ENCODE data around the gene PPP2R3B.
"Not testable (repeated sequence)": the region's sequence is repeated elsewhere in the genome, so short reads cannot be mapped to it uniquely, and the experiment has no call there.

Gene PPP2R3B

GRCh38 chrX:318068-318738 lies 68.5 kb downstream of the PPP2R3B start:
- peak; percentile 99 for DNase-seq

DNA sequence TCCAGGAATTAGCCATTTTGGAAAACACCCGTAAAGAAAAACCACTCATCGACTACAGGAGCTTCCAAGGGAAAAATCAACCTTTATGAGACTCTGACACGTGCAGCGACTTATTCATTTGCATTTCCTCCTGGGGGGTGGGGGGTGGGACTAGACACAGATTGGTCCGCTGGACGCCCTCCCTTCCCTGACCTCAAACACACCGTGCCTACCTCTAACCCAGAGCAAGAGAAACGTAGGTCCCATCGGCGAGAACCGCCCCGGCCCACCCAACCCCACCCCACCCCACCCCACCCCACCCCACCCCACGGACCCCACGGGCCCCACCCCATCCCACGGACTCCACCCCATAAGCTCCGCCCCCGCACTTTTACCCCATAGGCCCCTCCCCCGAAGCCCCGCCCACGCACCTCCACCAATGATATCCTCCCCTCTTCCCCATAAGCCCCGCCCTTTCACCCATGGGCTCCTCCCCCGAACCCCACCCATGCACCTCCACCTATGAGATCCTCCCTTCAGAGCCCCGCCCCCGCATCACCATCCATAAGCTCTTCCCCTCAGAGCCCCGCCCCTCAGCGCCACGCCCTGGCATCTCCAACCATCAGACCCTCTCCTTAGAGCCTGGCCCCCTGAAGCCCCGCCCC lies 69.2 kb downstream of the PPP2R3B start:
- DNase-seq: peak; percentile 91

GRCh38 chrX:316351-317325 lies 70.1 kb downstream of the PPP2R3B start:
- DNase-seq: no peak

- DNase-seq: no peak
Observed at GRCh38 chrX:314781-315595, 71.7 kb downstream of the PPP2R3B start.

- DNase-seq: no peak
Observed at GRCh38 chrX:314049-314448, 72.7 kb downstream of the PPP2R3B start.

DNA sequence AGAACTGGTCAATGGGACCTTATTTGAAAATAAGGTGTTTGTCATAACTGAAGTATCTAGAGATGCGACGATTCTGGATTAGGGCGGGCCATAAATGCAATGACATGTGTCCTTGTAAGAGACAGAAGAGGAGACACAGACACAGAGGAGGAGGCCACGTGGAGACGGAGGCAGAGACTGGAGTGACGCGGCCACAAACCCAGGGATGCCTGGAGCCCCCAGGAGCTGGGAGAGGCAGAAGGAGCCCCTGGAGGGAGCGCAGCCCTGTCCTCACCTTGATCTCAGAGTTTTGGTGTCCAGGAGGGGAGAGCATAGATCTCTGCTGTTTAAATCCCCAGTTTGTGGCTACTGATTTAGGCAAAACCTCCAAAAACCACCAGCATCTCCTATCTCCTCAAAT lies 73.2 kb downstream of the PPP2R3B start:
- DNase-seq: no peak

DNA sequence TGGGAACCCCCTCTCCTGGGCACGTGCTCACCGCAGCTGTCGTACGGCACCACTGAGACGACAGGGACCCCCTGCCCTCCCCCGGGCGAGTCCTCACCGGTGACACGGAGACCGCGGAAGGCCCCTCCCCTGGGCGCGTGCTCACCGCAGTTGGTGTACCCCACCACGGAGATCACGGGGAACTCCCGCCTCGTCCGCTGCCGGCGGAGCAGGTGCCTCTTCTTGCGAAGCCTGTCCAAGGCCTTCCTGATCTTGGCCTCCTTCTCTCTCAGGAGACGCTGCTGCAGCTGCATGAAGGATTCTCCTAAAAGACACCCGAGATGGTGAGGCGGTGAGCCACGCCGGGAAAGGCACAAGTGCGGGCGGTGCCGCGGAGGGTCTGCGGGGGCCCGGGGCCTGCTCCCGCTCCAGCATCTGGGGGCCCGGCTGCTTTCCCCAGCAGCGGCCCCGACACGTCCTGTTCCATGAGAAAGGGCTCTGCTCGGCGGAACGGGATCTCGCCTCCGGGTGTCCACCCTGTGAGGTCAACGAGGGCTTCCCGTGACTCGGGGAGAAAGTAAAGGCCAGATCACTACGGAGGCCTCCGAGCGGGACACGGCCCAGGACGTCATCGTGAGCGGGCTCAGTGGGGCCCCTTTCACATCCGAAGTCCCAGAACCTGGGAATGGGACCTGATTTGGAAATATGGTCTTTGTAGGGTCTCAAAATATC lies 73.9 kb downstream of the PPP2R3B start:
- DNase-seq: no peak

DNA sequence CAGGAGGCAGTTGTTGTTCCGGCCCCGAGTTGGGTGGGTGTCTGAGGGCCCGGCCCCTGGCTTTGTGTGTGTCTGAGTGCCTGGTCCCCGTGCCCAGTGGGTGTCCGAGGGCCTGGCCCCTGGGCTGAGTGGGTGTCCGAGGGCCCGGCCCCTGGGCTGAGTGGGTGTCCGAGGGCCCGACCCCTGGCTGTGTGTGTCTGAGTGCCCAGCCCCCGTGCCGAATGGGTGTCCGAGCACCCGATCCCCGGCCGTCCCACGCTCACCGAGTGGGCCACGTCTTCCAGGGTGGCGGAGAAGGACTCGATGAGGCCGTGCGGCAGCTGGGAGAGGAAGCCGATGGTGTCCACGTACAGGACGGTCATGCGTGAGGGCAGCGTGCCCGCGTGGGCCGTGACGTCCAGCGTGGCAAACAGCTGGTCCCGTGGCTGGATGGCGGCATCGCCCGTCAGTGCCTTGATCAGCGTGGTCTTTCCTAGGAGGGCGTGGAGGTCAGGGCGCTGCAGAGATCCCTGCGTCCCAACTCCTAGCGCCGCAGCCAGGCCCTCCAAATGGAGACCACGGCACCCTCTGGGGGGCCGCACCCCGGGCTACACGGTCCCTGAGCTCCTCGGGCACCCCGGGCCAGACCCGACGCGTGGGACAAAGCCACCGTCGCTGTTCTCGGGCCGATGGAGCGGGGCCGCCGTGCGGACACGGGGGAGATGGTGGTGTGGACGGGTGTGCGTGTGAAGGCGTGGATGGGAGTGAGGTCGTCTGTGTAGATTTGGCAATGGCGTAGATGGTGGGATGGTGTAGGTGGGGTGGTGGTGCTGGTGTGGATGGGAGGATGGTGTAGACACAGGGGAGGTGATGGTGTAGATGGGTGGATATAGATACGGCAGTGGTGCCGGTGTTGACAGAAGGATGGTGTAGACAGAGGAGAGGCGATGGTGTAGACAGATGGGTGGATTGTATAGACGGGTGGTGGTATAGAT lies 75.3 kb downstream of the PPP2R3B start:
- DNase-seq: no peak

GRCh38 chrX:310621-311155 lies 76.0 kb downstream of the PPP2R3B start:
- DNase-seq: no peak

DNA sequence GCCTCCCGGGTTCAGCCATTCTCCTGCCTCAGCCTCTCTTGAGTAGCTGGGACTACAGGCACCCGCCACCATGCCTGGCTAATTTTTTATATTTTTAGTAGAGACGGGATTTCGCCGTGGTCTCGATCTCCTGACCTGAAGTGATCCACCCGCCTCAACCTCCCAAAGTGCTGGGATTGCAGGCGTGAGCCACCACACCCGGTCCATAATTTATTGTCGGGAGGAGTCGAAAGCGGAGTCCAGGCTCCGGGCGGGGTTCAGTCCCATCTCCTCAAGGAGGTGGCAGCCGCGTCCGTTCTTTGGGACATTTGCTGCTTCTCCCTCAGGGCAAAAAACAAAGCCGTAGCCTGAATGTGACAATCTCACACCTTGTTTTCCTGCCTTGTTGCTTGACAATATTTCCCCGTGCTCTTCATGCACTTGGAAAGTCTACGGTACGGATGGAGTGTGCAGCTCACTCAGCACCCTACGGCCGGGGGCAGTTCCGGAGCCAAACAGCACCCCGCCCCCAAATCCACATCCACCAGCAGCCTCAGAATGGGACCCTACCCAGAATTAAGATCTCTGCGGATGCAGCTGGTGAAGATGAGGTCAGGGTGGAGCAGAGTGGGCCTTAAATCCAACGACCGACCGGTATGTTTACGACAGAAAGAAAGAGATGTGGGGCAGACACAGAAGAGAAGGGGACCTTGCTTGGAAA lies 77.7 kb downstream of the PPP2R3B start:
- DNase-seq: no peak

DNA sequence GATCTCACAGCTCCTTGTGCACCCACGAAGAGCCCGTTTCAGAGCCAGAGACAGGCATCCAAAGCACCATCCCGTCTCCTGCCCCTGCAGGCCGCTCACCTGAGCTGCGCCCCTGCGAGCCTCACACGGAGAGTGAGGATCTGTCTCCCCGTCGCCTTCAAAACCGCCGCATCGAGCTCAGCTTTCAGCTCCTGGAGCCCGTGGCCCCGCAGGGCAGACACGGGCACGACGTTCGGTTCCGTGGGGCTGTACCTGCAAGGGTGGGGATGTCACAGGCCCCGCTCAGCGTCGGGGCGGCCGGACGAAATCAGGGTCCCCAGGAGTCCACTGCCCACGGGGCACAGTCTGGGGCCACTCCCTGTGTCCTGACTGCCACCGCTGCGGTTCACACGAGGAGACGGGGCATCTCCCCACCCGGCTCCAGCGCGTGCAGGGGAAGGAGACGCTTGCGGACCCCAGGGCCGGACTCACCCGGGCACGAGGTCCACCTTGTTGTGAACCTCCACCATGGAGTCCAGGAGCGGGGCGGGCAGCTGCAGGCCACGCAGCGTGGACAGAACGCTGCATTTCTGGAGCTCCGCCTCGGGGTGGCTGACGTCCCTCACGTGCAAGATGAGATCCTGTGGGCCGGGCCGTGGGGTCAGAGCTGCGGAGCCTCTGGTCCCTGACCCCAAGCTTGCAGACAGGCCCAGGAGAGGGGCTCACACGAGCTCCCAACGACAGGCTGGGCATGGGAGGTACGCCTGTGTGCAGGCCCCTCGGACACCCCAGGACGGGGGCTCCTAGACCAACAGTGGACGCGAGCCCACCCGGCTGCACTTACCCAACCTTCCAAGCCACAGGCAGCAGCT lies 79.2 kb downstream of the PPP2R3B start:
- DNase-seq: no peak

DNA sequence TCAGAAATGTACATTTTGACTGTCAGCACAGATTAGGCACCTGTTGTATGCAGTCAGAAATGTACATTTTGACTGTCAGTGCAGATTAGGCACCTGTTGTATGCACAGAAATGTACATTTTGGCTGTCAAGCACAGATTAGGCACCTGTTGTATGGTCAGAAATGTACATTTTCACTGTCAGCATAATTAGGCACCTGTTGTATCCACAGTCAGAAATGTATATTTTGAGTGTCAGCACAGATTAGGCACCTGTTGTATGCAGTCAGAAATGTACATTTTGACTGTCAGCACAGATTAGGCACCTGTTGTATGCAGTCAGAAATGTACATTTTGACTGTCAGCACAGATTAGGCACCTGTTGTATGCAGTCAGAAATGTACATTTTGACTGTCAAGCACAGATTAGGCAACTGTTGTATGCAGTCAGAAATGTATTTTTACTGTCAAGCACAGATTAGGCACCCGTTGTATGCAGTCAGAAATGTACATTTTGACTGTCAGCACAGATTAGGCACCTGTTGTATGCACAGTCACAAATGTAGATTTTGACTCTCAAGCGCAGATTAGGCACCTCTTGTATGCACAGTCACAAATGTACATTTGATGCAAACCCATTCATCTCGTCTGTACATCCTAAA lies 80.0 kb downstream of the PPP2R3B start:
- DNase-seq: not testable (repeated sequence)

- not testable (repeated sequence) for DNase-seq
Observed at GRCh38 chrX:305781-306613, 80.7 kb downstream of the PPP2R3B start.

- DNase-seq: no peak
Observed at GRCh38 chrX:302975-303374, 83.7 kb downstream of the PPP2R3B start.

GRCh38 chrX:300334-300733 lies 86.4 kb downstream of the PPP2R3B start:
- DNase-seq: no peak

DNA sequence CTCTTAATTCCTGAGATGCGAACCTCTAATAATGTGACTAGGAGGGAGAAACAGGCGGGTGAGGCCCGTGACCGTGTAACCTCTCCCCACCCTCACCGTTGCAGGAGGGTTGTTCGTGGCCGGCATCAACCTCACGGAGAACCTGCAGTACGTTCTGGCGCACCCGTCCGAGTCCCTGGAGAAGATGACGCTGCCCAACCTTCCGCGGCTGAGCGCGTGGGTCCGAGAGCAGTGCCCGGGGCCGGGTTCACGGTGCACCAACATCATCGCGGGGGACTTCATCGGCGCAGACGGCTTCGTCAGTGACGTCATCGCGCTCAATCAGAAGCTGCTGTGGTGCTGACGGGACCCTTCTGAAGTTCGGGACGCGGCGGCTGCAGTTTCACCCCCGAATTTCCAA lies 87.7 kb downstream of the PPP2R3B start:
- DNase-seq: no peak

DNA sequence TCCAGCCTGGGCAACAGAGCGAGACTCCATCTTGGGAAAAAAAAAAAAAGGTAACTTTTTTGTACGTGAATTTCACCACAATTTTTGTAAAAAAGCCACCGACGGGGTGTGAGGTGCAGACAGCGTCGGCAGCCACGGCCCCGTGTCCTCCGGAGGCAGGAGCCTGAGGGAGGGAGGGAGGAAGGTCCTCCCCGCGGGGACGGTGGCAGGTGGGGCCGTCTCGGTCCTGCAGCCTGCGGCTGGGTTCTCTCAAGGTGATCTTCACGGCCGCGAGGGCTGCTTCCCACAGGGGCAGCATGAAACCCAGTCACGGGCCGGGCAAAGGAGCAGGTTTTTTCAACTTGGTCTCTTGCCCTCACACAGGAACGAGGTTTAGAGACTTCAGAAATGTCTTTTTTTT lies 91.6 kb downstream of the PPP2R3B start:
- DNase-seq: no peak
